NCI-H446 treated with DMSO at 0.1 percent for 48 hours (cell line): ENCODE results near the gene FHOD3.

Experiments
- DNase-seq: peaks from one replicate; lab custom pipeline; 2025; lab: John Stamatoyannopoulos, UW

Gene FHOD3

DNA sequence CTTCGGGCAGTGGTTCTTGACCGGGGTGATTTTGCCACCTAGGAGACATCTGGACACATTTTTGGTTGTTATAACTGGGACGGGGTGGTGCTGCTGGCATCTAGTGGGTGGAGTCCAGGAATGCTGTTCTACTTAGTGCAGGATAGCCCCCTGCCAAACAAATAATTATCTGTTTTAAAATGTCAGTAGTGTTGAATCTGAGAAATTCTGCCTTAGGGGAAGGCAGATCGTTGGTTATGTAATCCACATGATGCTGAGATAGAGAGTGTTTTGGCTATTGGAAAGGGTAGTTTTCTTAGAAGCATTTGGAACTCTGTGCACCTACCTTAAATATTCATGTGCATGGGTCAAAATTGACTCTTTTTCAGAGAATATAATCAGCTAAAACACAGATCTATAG is 332.3 kb downstream of the FHOD3 start:
- DNase-seq, result no peak

DNA sequence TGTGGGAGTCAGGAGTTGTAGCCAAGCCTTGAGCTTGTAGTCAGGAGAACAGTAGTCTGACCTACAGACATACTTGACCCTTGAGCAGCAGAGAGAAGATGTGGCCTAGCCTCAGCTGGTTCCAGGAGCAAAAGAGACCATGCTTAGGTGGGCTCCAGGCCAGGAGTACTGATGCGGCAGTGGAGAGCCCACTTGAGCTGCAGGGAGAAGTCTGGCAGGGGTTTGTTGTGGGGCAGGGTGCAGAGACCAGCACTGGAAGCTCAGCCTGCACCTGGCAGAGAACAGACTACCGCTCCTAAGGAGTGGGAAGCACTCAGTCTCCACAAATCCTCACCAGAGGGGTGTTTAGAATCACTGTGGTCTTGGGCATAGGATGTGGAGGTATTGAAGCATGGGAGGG is 333.4 kb downstream of the FHOD3 start:
- no peak for DNase-seq

DNA sequence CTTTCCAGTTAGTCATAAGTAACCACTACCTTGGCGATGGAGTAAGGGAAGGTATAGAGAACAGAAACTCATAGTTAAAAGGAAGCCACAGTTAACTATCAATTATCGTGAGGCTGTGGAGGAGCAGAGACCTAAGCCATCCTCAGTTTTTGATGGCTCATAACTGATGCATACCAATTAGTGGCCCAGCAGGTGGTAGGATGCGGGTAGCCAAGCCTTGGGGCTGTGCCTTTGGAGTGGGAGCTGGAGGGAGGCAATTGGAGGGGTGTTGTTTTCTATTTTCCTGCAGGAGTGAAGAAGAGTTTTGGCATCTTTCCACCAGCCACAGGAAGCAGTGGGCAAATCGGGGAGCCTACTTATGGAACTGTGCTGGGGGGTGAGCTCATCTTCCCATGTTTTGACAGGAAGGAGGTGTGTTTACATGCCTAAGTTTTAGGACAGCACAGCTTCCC is 336.5 kb downstream of the FHOD3 start:
- no peak for DNase-seq

DNA sequence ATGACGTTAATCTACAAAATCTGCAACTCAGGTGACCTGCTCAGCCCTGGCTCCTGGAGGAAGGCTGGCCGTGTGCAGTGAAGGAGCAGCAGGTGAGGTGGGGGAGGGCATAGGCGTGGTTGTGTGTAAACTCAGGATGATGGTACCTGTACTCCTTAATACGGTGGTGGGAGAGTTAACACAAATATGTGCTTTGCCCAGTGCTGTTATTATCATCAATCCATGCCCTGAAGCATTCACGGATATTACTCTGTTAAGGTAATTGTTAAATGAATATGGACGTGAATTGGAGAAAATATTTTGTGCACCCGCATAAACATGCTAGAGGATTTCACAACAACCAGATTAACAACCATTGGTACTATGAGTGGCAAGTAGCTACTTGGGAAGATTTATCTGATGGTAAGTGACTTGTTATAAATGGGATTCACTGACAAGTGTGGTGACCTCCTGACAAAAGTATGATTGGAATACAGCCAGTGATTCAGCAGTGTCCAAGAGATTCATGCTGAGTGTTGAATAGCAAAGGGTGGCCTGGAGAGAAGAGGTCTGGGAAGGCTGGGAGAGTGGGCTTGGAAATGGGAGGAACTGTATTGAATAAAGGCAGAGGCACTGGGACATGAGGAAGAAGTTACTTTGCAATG is 337.2 kb downstream of the FHOD3 start:
- no peak for DNase-seq

DNA sequence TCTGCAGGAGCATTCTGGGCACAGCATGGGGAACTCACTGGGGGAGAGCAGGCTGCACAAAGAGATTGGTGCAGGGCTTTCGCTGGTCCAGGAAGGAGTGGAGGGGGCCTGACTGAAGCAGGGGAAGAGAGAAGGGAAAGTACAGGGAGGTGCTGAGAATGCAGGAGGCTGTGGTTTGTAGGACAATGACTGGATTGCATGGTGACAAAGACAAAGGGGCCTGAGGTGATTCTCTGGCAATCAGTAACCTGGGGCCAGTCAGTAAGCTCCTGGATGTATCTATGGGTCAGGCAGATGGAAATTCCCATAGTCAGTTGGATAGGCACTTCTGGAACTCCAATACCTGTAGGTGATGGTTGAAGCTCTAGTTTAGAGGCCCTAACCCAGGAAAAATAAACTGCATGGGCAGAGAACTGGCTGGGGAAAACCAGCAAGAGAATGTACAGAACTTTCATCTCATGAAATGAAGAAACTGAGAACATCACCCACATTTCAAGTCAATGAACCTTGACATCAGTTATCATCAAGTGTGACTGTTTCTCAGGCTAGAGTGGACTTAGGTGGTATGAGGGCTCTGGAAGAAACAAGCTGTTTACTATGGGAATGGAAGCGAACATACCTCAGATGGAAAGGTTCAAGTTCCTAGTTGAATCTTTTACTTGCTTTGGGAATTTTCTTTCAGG is 338.0 kb downstream of the FHOD3 start:
- DNase-seq, result no peak

DNA sequence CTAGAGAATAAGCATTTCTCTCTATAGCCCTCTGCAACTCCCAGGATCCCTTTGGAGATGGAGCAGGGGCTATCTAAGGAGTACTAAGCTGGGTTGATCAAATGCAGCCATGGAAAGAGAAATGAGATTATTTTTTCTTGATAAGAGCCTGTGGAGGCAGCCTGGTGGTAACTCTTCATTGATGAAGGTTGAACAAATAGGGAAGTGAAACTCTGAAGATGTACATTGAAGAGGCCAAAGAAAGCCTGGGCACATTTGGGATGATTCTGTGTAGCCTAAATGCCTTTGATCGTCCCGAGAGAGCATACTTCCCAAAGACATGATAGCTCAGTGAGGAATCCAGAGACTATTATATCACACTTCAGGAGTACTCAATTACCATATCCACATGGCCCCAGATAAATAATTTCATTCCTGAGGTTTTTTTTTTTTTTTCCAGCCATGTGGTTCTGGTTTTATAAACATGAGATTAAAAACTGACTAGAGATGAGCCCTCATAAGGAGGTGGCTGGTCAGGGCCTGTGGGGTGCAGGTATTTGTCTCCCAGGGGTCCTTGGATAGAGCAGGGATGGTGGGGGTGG is 338.8 kb downstream of the FHOD3 start:
- DNase-seq, result no peak

DNA sequence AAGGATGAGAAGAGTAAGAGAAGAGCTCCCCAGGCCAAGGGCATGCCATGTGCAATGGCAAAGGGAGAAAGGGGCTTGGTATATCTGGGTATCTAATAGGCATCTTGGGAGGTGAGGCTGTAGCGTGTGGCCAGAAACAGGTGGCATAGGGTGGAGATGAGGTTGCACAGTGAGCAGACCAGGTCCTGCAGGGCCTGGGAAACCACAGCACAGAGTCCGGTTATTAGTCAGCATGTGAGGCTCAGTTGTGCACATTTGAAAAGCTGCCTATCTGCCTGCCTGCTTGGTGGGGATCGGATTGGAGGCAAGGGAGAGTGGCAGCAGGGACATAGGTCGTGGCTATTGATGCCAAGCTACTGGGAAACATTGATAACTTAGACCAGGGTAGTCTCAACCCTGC is 340.7 kb downstream of the FHOD3 start:
- DNase-seq, result no peak

DNA sequence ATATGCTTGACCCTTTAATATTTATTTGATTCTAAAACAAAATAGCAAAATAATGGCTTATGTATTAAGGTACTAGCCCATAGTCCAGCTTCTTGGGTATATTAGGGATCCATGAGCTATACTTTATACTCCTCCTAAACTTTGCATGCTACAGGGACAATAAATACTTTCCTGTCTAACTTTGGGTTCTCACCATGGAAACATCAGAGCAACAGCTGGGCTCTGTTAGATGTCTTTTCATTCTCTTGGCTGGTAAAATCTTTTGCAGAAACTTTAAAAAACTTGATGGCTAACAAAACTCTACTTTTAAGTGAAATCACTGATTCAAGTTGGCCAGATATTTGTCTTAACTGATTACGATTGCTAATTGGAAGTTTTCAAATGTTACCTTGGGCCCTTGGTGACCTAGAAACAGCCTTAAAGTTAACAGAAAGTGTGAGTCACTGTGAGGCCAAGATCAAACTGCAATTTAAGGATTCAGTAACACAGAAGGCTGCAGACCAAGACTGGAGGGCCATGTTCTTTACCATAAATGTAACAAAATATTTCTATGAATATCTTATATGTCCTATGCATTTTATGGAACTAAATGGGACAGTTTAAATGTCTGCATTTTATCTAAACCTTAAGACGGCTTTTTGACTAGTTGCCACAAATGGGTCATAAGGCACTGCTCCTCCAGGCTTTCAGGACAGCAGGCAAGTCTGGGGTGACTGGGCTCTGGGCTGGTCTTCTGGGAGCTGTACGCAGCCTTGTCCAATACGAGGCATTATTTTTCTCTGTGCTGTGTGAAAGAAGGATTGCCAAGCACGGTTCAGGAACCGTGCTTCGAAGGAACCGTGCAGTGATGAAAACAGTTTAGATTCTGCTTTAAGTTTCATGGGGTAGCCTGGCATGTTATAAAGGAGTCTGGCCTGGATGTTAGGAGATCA is 342.8 kb downstream of the FHOD3 start:
- DNase-seq, result no peak

DNA sequence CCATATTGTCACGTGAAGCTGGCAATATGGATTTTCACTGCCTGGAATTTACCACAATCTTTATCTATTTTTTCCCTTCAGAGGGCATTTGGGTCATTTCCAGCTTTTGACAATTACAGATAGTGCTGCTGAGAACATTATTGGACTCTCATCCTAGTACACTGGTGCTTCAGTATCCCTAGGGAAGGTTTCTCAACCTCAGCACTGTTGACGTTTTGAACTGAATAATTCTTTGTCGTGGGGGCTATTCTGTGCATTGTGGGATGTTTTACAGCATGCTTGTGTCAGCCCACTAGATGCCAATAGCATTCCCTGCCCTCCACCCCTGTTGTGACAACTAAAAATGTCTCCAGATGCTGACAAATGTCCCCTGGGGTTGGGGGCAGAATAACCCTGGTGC is 345.5 kb downstream of the FHOD3 start:
- no peak for DNase-seq

DNA sequence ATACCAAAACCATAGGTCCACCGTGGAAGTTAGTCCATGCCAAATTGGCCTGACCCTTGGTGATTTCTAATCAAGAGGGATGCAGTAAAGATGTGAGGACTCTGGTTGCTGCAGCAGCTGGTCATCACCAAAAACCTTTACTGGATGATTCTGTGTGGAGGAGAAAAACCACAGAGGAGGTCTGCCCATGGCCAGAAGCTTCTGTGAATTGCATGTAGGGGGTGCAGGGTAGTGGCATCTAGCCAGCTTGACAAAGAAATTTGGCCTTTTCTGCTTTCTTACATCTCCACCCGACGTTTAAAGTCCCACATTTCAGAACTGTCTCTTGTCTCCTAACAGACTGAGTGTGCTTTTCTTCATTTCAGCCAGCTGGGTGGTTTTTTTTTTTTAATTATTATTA is 351.3 kb downstream of the FHOD3 start:
- DNase-seq, result no peak

DNA sequence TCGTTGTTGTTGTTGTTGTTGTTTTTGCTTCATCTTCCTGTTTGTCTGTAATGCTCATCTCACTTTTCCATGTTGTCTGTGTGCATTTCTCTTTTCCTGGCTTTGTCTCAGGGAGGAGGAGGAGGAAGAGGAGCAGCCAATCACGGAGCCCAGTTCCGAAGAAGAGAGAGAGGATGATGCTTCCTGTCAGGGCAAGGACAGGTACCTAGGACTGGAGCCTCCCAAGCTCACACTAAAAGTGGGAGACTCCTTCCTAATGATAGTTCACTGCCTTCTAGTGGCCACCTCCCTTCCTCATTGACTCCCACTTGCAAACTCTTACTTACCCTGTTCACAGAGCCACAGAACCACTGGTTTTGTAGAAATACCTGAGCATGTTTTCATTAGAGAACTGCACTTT is 351.7 kb downstream of the FHOD3 start:
- no peak for DNase-seq

DNA sequence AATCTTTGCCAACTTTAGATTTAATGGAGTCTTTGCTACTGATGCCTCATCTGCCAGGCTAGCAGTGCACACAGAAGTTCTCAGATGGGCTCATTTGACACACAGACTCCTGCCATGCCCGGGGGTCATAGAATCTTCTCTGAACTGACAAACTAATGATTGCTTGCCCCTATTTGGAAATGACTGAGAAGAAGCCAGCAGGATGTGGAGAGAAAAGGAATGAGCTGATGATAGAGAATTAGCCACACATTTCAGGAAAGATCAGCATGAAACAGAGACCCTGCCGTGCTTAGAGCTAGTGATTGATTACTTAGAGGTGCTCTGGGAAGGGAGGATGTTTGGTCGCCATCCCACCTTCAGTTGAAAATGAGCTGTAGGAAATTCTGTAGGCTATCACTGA is 352.8 kb downstream of the FHOD3 start:
- no peak for DNase-seq

DNA sequence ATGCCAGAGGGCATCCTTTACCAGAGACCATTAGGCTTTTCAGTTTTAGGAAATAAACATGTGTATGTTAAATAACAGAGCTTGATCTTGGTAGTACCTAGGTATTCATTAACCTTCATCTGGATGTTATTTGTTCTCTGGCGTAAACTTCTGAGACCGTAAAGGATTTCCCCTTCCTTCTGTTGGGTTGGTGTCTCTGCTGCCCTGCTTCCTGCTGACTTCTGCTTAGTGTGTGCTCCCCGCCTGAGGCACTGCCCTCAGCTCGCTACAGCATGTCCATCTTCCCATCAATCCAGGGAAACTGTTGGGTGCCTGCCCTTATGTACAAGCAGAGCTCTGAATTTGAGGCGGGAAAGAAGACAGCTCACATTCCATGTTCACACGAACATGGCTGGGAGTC is 353.4 kb downstream of the FHOD3 start:
- DNase-seq, result no peak

DNA sequence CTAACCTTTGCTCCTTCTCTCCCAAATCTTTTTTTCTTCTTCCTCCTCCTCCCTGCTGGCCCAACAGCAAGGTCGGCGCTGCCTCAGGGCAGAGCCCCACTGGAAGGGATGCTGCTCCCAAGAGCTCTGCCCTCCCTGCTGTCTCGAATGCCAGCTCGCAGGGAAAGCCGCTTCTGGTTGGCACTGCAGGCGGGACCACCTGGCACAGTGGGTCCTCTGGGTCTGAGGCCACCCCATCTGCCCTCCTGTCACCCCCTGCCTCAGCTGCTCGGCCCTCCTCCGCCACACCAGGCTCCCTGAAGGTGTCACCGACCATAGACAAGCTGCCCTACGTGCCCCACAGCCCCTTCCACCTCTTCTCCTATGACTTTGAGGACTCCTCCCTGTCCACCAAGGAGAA is 355.0 kb downstream of the FHOD3 start:
- no peak for DNase-seq

DNA sequence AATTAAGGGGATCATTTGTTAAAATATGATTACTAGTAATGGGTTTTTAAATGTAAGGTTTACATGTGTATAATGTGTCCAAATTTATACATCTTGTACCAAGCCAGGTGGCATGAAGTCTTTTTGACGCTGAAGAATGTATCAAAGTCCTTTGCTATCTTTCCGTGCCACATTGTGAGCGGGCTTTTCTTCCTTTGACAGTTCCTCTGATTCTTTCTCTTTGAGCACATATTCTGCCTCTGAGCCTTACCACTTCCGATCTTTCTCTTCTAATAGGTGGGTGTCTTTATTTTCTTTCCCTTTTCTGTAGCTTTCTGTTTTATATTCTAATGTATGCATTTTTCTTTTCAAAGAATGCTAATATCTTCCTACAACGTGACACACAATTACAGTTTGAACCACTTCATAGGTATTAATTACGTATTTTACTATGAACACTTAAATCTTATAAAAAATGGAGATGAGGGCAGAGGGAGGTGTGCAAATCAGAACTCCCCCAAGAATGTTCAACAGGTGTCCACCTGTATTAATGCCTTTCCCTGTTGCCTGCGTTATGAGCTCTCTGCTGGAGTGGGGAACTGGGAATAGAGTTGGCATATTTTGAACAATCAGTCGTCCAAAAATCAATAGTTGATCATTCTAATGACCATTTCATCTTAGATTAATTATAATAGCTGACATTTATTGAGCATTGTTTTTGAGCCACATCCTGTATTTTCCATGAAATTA is 355.8 kb downstream of the FHOD3 start:
- DNase-seq, result no peak

DNA sequence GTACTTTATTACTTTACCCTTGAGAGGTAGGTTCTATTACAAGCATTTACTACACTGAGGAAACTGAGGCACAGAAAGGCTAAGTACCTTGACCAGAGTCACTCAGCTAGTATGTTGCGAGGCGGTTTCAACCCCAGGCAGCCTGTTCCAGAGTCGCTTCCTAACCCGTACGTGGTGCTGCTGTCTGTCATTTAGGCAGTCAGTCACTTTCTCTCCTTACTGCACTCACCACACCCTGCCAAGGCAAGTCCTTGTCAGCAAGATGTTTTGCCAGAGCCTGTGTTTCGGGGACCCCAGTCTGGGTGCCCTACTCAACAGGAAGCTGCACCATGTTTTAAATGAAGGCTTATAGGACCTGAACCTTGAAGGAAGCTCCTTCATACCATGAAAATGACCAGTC is 356.4 kb downstream of the FHOD3 start:
- DNase-seq, result no peak

DNA sequence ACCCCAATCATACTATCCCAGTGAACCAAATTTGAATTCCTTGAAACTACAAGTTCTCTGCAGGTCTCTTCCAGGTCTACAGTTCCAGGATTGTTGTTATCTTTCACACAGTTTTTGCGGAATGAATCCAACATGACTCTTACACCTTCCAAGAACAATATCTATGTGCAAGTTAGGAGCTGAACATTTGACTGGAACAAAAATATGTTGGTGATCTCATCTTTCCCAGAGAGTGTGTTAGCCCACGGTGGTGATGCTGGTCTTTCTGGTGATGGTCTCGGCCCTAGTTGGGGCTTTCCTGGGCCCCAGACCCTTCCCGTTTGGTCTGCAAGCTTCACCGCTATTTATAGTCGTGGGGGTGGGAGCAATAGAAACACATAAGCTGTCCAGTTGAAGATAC is 357.6 kb downstream of the FHOD3 start:
- DNase-seq, result no peak

DNA sequence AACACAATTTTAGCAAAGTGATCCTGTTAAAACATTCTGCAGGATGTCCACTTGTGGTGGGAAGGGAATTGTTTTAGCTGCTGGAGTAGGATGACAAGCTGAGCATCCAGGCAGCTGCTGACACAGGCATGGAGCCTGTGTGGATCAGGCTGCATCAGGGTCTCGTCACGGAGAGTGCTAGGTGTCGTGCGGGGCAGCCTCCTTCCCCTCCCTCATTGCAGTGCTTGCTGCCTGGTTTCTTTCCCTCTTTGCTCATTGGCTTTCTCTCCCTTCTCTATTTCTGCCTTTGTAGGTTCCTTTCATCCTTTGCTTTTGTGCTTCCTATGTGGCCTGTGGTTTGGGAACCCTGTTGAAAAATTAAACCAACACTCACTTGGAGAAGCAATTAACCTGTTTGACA is 358.4 kb downstream of the FHOD3 start:
- no peak for DNase-seq

DNA sequence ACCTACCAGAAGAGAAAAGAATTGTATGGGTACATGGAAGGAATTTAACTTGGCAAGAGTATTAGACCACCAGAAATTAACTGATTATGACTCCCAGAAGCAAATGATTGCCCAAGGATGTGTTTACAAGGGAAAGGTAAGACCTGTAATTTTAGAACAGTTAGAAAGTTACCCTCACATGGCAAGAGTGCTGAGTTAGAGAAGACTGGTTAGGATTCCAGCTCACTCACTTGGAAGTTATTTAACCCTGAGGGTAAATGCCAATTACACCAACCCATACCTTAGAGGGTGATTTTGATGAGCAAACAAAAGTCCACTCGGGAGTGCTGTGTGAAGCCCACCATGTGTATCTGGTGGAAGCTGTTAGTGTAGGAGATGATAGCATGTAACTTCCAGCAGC is 361.1 kb downstream of the FHOD3 start:
- no peak for DNase-seq

DNA sequence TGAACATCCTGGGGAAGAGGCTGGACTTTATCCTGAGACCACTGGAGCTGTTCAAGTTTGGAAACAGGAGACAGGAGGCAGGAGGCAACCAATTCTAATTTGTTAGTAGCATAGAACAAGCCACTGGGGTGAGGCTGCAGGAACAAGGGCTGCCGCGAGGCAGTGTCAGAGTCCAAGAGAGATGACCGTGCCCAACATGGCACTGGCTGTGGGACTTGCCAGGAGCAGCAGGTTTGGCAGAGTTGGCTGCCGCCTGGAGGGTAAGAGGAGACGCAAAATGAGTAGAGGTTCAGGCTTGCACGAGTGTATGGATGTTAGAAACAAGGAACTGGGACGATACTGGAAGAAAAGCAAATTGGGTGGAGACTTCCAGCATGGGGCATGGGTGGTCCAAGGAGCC is 362.8 kb downstream of the FHOD3 start:
- DNase-seq, result no peak

DNA sequence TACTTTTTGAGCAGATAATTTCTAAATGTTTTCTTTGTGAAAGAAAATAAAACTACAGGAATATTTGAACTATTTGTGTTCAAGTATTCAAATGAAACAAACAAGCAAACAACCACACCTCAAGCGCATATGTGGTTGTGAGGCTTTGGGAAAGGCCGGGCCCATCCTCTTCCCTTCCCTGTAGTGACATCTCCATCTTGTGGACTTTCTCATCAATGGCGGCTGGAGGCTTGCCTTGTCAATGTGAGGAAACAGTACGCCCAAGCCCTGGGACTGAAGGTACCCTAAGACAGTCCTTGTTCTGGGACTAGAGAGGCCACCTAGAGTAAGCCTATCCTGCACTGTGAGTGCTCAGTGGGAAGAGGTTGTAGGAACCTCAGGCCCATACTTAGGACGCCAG is 364.5 kb downstream of the FHOD3 start:
- no peak for DNase-seq

DNA sequence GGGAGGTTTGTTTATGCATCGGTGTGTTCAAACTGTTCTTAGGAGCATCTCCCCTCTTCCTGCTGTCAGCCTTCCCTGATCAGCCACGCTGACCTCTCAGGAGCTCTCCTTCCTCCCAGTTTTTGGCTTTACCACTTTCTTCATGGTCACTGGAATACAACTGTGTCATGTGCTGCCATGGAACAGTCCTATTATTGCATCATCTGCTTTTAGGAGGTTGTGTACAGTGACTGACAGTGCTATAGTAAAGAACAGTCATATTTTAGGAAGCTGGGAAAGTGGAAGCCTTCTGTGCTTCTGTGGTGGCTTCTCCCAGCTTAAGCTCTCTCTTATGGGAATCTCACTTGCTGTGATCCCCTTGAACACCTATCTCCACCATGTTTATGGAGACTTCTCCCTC is 365.8 kb downstream of the FHOD3 start:
- no peak for DNase-seq
